ENCODE results near the gene FOXD4L1. TPM values are rescaled to one million over a fixed set of nuclear protein-coding genes. Genes with fewer than 3 reads are reported as not detected.
A peak's percentile ranks its signal among the peaks of the same experiment; 100 is the strongest.
"Not testable (repeated sequence)": the region's sequence is repeated elsewhere in the genome, so short reads cannot be mapped to it uniquely, and the experiment has no call there.

Gene FOXD4L1
- total RNA-seq (2021; fragmentation: NEBNext Ultra II Directional; extraction: Animal tissue kit (Norgen Biotek cat#: 25700)), result under 1 TPM in 2 of 6 experiments, not detected in 4; 0.07 to 0.19 TPM
- long read RNA-seq, result 0 reads

DNA sequence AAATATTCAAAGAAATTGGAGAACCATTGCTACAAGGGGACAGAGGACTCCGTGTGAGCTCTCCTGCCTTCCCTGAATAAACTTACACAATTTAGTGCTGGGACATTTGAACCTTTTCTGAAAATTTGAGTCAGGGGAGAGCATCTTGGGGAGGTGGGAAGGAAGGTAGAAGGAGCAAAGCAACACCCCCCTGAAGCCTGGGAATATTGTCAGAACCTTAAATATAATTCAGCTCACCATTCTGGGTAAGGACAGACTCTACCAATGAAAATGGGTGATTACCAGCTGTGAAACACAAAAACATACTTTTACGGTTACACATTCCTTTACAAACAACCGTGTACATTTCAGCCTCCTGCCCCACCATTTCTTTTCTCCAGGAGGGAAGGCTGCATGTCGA lies at the start of gene FOXD4L1:
FOXD4L1 (plus strand) TSS at position 301 of the 400 bp plus-strand sequence. CDS start 592 bp downstream, outside the sequence.
- not testable (repeated sequence) for H3K9me3 Mint-ChIP-seq; H3K36me3 Mint-ChIP-seq (ENCODE audit: low read depth); H3K4me3 Mint-ChIP-seq; DNase-seq; H3K27me3 Mint-ChIP-seq (ENCODE audit: insufficient read depth); H3K27ac Mint-ChIP-seq; H3K4me1 Mint-ChIP-seq (ENCODE audit: low read depth)

- not testable (repeated sequence) for DNase-seq
These were observed 32.7 kb upstream of the FOXD4L1 start for GRCh38 chr2:113465770-113466169.

DNA sequence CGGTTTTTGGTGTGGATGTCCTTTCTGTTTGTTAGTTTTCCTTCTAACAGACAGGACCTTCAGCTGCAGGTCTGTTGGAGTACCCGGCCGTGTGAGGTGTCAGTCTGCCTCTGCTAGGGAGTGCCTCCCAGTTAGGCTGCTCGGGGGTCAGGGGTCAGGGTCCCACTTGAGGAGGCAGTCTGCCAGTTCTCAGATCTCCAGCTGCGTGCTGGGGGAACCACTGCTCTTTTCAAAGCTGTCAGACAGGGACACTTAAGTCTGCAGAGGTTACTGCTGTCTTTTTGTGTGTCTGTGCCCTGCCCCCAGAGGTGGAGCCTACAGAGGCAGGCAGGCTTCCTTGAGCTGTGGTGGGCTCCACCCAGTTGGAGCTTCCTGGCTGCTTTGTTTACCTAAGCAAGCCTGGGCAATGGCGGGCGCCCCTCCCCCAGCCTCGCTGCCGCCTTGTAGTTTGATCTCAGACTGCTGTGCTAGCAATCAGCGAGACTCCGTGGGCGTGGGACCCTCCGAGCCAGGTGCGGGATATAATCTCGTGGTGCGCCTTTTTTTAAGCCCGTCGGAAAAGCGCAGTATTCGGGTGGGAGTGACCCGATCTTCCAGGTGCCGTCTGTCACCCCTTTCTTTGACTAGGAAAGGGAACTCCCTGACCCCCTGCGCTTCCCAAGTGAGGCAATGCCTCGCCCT lies 21.6 kb upstream of the FOXD4L1 start:
- not testable (repeated sequence) for H3K27ac Mint-ChIP-seq; H3K9me3 Mint-ChIP-seq; DNase-seq; H3K4me1 Mint-ChIP-seq (ENCODE audit: low read depth); H3K36me3 Mint-ChIP-seq (ENCODE audit: low read depth); H3K4me3 Mint-ChIP-seq; H3K27me3 Mint-ChIP-seq (ENCODE audit: insufficient read depth)

More at GRCh38 chr2:113465770-113466169, 32.7 kb upstream of the FOXD4L1 start:
- not testable (repeated sequence) for H3K36me3 Mint-ChIP-seq (ENCODE audit: low read depth); H3K27me3 Mint-ChIP-seq (ENCODE audit: insufficient read depth); H3K4me3 Mint-ChIP-seq; H3K27ac Mint-ChIP-seq; H3K9me3 Mint-ChIP-seq; H3K4me1 Mint-ChIP-seq (ENCODE audit: low read depth)

- not testable (repeated sequence) for H3K27ac Mint-ChIP-seq; H3K9me3 Mint-ChIP-seq; H3K27me3 Mint-ChIP-seq (ENCODE audit: insufficient read depth); H3K36me3 Mint-ChIP-seq (ENCODE audit: low read depth); H3K4me3 Mint-ChIP-seq; H3K4me1 Mint-ChIP-seq (ENCODE audit: low read depth); DNase-seq
These were observed 1.9 kb upstream of the FOXD4L1 start for GRCh38 chr2:113496527-113496926.

DNA sequence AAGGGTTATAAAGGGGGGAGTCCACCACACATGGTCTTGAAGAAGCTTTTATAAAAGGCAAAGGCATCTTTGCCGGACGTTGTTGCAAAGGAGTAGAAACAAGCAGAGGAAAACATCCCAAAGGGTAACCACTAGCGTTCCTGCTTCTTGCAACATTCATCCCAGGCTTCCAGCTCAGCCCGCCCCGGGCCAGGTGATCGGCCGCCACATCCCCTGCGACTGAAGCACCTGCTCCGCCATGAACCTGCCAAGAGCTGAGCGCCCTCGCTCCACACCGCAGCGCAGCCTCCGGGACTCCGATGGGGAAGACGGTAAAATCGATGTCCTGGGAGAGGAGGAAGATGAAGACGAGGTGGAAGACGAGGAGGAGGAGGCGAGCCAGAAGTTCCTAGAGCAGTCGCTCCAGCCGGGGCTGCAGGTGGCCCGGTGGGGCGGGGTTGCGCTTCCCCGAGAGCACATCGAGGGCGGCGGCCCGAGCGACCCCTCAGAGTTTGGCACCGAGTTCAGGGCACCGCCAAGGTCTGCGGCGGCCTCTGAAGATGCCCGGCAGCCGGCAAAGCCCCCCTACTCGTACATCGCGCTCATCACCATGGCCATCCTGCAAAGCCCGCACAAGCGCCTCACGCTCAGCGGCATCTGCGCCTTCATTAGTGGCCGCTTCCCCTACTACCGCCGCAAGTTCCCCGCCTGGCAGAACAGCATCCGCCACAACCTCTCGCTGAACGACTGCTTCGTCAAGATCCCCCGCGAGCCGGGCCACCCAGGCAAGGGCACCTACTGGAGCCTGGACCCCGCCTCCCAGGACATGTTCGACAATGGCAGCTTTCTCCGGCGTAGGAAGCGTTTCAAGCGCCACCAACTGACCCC lies 787 bp downstream of the FOXD4L1 start:
- not testable (repeated sequence) for DNase-seq; H3K27ac Mint-ChIP-seq; H3K4me1 Mint-ChIP-seq (ENCODE audit: low read depth); H3K36me3 Mint-ChIP-seq (ENCODE audit: low read depth); H3K9me3 Mint-ChIP-seq; H3K4me3 Mint-ChIP-seq
- peaks cover 10% of the 10 kb centered on the region for H3K27me3 Mint-ChIP-seq (ENCODE audit: insufficient read depth)

- not testable (repeated sequence) for H3K4me1 Mint-ChIP-seq (ENCODE audit: low read depth); DNase-seq; H3K27ac Mint-ChIP-seq; H3K9me3 Mint-ChIP-seq; H3K36me3 Mint-ChIP-seq (ENCODE audit: low read depth); H3K4me3 Mint-ChIP-seq
- H3K27me3 Mint-ChIP-seq (ENCODE audit: insufficient read depth), result peaks cover 13% of the 10 kb centered on the region
These were observed 1.6 kb downstream of the FOXD4L1 start for GRCh38 chr2:113499886-113500722.

DNA sequence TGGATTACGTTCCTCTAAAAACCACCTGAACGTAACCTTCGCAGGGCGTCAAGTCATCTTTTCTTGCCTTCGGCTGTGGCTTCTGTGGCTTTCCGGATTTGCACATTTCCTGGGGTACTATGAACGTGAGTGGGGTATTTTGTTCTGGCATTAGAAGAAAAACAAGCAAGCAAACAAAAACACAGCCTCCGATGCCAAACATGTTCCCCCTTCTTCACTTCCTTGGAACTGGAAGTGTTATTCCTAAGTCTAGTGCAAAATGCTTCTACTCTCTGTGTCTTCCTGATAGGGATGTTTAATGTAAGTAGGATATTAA lies 2.2 kb downstream of the FOXD4L1 start:
- H3K27ac Mint-ChIP-seq; DNase-seq; H3K4me3 Mint-ChIP-seq; H3K9me3 Mint-ChIP-seq; H3K4me1 Mint-ChIP-seq (ENCODE audit: low read depth); H3K36me3 Mint-ChIP-seq (ENCODE audit: low read depth): not testable (repeated sequence)
- H3K27me3 Mint-ChIP-seq (ENCODE audit: insufficient read depth), result peaks cover 13% of the 10 kb centered on the region

DNA sequence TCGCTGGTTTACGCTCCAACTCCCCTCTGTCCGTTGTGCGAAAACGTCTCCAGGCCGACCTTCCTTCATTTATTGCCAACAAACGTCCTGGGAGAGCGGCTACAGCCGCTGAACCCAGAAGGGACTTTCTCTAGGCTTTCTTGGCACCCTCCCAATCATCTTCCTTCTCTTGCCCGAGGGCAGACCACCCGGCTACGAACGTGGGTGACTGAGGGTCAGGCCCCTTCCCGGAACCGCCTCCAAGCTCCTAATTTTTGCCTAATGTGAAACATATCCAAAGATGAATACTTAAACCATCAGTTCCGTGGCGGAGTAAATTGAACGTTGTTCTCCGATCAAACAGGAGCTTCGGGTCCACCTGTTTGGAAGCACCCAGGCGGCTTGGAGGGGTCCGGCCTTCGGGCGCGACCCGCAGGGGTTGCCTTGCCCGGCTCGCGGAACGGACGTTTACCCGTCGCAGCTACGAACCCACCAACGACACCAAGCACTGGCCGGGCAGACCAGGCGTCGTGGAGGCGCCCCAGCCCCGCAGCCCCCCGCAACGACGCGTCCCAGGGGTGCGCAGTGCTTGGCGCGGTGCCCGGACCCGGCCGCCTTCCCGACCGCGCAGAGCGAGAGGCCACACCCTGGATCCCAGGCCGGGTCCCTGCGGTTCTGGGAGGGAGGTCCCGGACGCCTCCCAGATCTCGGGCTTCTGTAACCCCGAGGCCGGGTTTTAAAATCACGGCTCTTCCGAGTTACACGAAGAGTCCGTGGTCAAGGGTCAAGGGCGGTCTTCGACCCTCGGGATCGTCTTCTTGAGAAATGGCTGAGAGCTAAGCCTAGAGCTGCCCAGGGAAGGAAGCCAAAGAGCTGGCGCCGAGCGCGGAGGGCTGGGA lies 4.0 kb downstream of the FOXD4L1 start:
- H3K27me3 Mint-ChIP-seq (ENCODE audit: insufficient read depth), result peaks cover 13% of the 10 kb centered on the region
- not testable (repeated sequence) for DNase-seq; H3K27ac Mint-ChIP-seq; H3K4me1 Mint-ChIP-seq (ENCODE audit: low read depth); H3K9me3 Mint-ChIP-seq; H3K36me3 Mint-ChIP-seq (ENCODE audit: low read depth)
- peak overlapping the region; percentile 53; the same call in 1 of the 2 replicates for H3K4me3 Mint-ChIP-seq

DNA sequence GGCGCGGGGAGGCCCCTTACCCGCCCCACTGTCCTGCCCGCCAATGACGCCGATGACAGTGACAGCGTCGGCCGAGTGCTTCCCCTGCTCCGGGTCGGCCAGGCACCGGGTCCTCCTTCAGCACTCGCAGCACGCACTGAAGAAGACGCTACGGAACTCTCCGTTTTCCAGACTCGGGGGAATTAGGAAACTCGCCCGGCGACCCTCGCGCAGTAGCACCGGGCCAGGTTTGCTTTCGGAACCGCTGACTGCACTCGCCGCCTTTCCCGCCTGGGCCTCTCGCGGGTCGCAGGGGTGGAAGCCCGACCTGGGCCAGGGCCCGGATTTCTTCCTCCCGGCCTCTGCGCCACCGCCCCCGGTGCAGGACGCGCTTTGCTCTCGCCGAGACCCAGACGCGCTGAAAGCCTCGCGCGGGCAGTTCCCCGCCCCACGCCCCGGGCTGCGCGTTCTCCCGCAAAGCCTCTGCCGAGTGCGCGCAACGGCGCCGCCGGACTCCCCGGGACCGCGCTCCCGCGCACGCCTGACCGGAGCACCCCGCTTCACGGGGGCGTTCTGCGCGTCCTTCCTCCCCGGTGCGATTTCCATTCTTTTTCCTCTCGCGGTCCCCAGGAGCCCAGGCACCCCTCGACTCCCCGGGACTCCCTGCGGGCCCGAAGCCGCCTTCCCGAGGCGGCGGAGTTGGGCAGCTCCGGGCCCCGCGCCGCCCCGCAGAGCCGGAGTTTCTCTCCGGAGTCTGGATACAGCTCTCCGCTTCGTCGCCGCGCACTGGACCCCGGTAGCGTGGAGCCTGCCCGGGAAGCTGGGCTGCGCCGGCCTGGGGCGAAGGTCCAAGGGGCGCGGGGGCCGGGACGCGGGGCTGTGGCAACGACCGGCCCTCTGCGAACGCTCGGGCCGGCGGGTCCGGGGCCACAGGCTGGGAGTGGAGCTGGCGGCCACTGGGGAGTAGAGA lies 4.9 kb downstream of the FOXD4L1 start:
- not testable (repeated sequence) for H3K27ac Mint-ChIP-seq; H3K4me1 Mint-ChIP-seq (ENCODE audit: low read depth); H3K36me3 Mint-ChIP-seq (ENCODE audit: low read depth); H3K9me3 Mint-ChIP-seq; DNase-seq
- H3K4me3 Mint-ChIP-seq, result peak overlapping the region; percentile 53; the same call in 1 of the 2 replicates
- H3K27me3 Mint-ChIP-seq (ENCODE audit: insufficient read depth), result peaks cover 17% of the 10 kb centered on the region

- peaks cover 17% of the 10 kb centered on the region for H3K27me3 Mint-ChIP-seq (ENCODE audit: insufficient read depth)
- not testable (repeated sequence) for H3K36me3 Mint-ChIP-seq (ENCODE audit: low read depth); DNase-seq; H3K27ac Mint-ChIP-seq; H3K9me3 Mint-ChIP-seq; H3K4me1 Mint-ChIP-seq (ENCODE audit: low read depth); H3K4me3 Mint-ChIP-seq
These were observed 5.6 kb downstream of the FOXD4L1 start for GRCh38 chr2:113504081-113504480.

- not testable (repeated sequence) for H3K4me3 Mint-ChIP-seq; H3K4me1 Mint-ChIP-seq (ENCODE audit: low read depth); H3K9me3 Mint-ChIP-seq; H3K27ac Mint-ChIP-seq; DNase-seq; H3K36me3 Mint-ChIP-seq (ENCODE audit: low read depth)
- H3K27me3 Mint-ChIP-seq (ENCODE audit: insufficient read depth), result peaks cover 12% of the 10 kb centered on the region
These were observed 9.1 kb downstream of the FOXD4L1 start for GRCh38 chr2:113507394-113508140.

Measured in HFFc6 (cell line).